ENCODE measurements around the gene SCML2.
"Not testable (repeated sequence)": the region's sequence is repeated elsewhere in the genome, so short reads cannot be mapped to it uniquely, and the experiment has no call there.

The SCML2 gene

DNA sequence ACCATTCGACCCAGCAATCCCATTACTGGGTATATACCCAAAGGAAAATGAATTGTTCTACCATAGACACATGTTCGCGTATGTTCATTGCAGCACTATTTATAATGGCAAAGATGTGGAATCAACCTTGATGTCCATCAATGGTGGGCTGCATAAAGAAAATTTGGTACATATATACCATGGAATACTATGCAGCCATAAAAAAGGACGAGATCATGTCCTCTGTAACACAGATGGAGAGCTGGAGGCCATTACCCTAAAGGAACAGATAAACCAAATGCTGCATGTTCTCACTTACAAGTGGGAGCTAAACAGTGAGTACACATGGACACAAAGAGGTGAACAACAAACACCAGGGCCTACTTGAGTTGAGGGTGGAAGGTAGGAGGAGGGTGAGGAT, 45.1 kb downstream of the SCML2 start:
- H3K36me3 Mint-ChIP-seq (ENCODE audit: insufficient read depth): no peaks in the 10 kb centered on the region
- H3K27ac Mint-ChIP-seq: no peak overlapping the region
- no peaks in the 10 kb centered on the region for H3K4me1 Mint-ChIP-seq (ENCODE audit: low read depth in 2 of 2)
- ATAC-seq (replicated peaks) (no peak), DNase-seq (no peak)
- H3K4me3 Mint-ChIP-seq: no peak overlapping the region
- H3K9me3 Mint-ChIP-seq: no peaks in the 10 kb centered on the region
- H3K27me3 Mint-ChIP-seq: no peaks in the 10 kb centered on the region

GRCh38 chrX:18297251-18297650, 57.2 kb downstream of the SCML2 start:
- Mint-ChIP-seq H3K27ac (no peak overlapping the region), H3K27me3 (no peaks in the 10 kb centered on the region), H3K4me3 (no peak overlapping the region), H3K4me1 (ENCODE audit: low read depth in 2 of 2) (no peaks in the 10 kb centered on the region), H3K36me3 (ENCODE audit: insufficient read depth) (no peaks in the 10 kb centered on the region), H3K9me3 (peaks cover 0 to 22% of the 10 kb centered on the region in 2 donors)
- no peak for ATAC-seq (replicated peaks)
- no peak for DNase-seq

GRCh38 chrX:18294893-18295292, 59.6 kb downstream of the SCML2 start:
- DNase-seq (no peak), ATAC-seq (replicated peaks) (no peak)
- Mint-ChIP-seq H3K4me3 (no peak overlapping the region), H3K27ac (no peak overlapping the region), H3K9me3 (peaks cover 0 to 22% of the 10 kb centered on the region in 2 donors), H3K27me3 (no peaks in the 10 kb centered on the region), H3K4me1 (ENCODE audit: low read depth in 2 of 2) (no peaks in the 10 kb centered on the region), H3K36me3 (ENCODE audit: insufficient read depth) (no peaks in the 10 kb centered on the region)

GRCh38 chrX:18291006-18291545, 63.4 kb downstream of the SCML2 start:
- Mint-ChIP-seq H3K4me3 (no peak overlapping the region), H3K4me1 (ENCODE audit: low read depth in 2 of 2) (no peaks in the 10 kb centered on the region), H3K27me3 (no peaks in the 10 kb centered on the region), H3K27ac (no peak overlapping the region), H3K36me3 (ENCODE audit: insufficient read depth) (no peaks in the 10 kb centered on the region), H3K9me3 (peaks cover 0 to 10% of the 10 kb centered on the region in 2 donors)
- no peak for ATAC-seq (replicated peaks)
- DNase-seq: no peak

- no peak overlapping the region for H3K4me3 Mint-ChIP-seq
- ATAC-seq (replicated peaks) (no peak), DNase-seq (no peak)
- no peak overlapping the region for H3K27ac Mint-ChIP-seq
- H3K36me3 Mint-ChIP-seq (ENCODE audit: insufficient read depth): no peaks in the 10 kb centered on the region
- H3K27me3 Mint-ChIP-seq: no peaks in the 10 kb centered on the region
- peaks cover 0 to under 1% of the 10 kb centered on the region in 2 donors for H3K9me3 Mint-ChIP-seq
- H3K4me1 Mint-ChIP-seq (ENCODE audit: low read depth in 2 of 2): no peaks in the 10 kb centered on the region
Observed at GRCh38 chrX:18290200-18290599, 64.3 kb downstream of the SCML2 start.

DNA sequence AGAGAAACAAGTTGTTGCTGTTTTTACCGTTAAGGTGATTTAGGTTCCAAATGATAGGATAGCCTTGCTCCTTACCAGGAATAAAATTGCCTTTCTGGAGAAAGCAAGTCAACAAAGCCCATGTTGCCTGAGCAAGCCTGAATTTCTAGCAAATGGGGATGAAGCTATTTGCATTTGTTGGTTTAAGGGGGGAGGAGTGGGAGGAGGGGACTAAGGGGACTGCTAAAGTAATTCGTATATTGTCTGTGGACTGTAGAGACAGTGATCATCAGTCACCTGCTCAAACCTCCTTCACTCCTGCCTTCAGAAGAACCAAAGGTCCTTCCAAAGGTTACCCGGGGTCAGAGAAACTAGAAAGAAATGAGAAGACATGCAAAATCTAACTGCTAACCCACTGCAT, 65.8 kb downstream of the SCML2 start:
- no peak overlapping the region for H3K27ac Mint-ChIP-seq
- no peak overlapping the region for H3K4me3 Mint-ChIP-seq
- no peak for ATAC-seq (replicated peaks)
- DNase-seq: no peak
- H3K4me1 Mint-ChIP-seq (ENCODE audit: low read depth in 2 of 2): no peaks in the 10 kb centered on the region
- H3K36me3 Mint-ChIP-seq (ENCODE audit: insufficient read depth): no peaks in the 10 kb centered on the region
- H3K27me3 Mint-ChIP-seq: no peaks in the 10 kb centered on the region
- no peaks in the 10 kb centered on the region for H3K9me3 Mint-ChIP-seq

- Mint-ChIP-seq H3K27me3 (no peaks in the 10 kb centered on the region), H3K4me3 (no peak overlapping the region), H3K36me3 (ENCODE audit: insufficient read depth) (no peaks in the 10 kb centered on the region), H3K27ac (no peak overlapping the region), H3K4me1 (ENCODE audit: low read depth in 2 of 2) (no peaks in the 10 kb centered on the region), H3K9me3 (no peaks in the 10 kb centered on the region)
- ATAC-seq (replicated peaks): no peak
- no peak for DNase-seq
Observed at GRCh38 chrX:18286322-18286831, 68.1 kb downstream of the SCML2 start.

- H3K27ac Mint-ChIP-seq: no peak overlapping the region
- ATAC-seq (replicated peaks) (no peak), DNase-seq (no peak)
- no peaks in the 10 kb centered on the region for H3K36me3 Mint-ChIP-seq (ENCODE audit: insufficient read depth)
- no peak overlapping the region for H3K4me3 Mint-ChIP-seq
- no peaks in the 10 kb centered on the region for H3K27me3 Mint-ChIP-seq
- H3K9me3 Mint-ChIP-seq: peaks cover 0 to 11% of the 10 kb centered on the region in 2 donors
- H3K4me1 Mint-ChIP-seq (ENCODE audit: low read depth in 2 of 2): no peaks in the 10 kb centered on the region
Observed at GRCh38 chrX:18278449-18278848, 76.0 kb downstream of the SCML2 start.

DNA sequence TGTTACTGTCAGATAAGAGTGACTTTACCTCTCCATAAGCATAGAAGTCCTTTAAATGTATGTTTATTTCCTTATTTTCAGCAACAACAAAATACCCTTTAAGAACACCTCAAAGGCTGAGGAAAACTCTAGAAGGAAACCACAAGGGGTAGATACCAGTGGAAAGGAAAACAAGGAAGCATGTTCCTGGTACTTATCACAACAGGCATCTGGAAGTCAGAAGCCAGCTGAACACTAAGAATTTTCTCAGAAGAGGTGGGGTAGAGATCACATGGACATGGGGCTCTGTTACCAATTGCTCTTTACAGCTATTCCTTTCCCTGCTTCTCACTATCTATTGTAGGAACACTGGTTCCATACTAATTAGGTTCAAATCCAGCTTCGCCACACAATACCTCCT, 82.3 kb downstream of the SCML2 start:
- H3K4me1 Mint-ChIP-seq (ENCODE audit: low read depth in 2 of 2): no peaks in the 10 kb centered on the region
- DNase-seq (no peak), ATAC-seq (replicated peaks) (no peak)
- no peaks in the 10 kb centered on the region for H3K27me3 Mint-ChIP-seq
- H3K9me3 Mint-ChIP-seq: peaks cover 0 to 11% of the 10 kb centered on the region in 2 donors
- no peak overlapping the region for H3K4me3 Mint-ChIP-seq
- no peak overlapping the region for H3K27ac Mint-ChIP-seq
- no peaks in the 10 kb centered on the region for H3K36me3 Mint-ChIP-seq (ENCODE audit: insufficient read depth)

GRCh38 chrX:18271725-18272124, 82.8 kb downstream of the SCML2 start:
- Mint-ChIP-seq H3K36me3 (ENCODE audit: insufficient read depth) (no peaks in the 10 kb centered on the region), H3K4me3 (no peak overlapping the region), H3K9me3 (peaks cover 0 to 11% of the 10 kb centered on the region in 2 donors), H3K27ac (no peak overlapping the region), H3K4me1 (ENCODE audit: low read depth in 2 of 2) (no peaks in the 10 kb centered on the region), H3K27me3 (no peaks in the 10 kb centered on the region)
- no peak for DNase-seq
- no peak for ATAC-seq (replicated peaks)

DNA sequence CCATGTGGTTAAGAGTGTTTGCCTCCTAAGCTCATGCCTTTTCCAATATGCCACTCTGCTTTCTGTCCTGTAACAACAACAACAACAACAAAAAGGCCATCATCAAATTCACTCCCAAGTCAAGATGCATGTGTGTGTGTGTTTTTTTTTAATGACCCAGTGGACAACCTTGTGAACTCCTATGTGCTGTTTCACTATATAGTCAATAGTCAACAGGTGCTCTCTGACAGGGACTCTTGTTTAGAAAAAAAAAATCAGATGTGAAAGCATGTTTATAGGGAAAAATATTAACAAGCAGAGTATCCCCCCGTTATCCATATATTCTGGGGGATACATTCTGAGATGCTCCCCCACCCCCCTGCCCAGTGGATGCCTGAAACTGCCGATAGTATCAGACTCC, 83.2 kb downstream of the SCML2 start:
- no peak for ATAC-seq (replicated peaks)
- DNase-seq: no peak
- H3K27ac Mint-ChIP-seq: no peak overlapping the region
- no peaks in the 10 kb centered on the region for H3K4me1 Mint-ChIP-seq (ENCODE audit: low read depth in 2 of 2)
- H3K27me3 Mint-ChIP-seq: no peaks in the 10 kb centered on the region
- no peaks in the 10 kb centered on the region for H3K36me3 Mint-ChIP-seq (ENCODE audit: insufficient read depth)
- no peak overlapping the region for H3K4me3 Mint-ChIP-seq
- H3K9me3 Mint-ChIP-seq: peaks cover 0 to 11% of the 10 kb centered on the region in 2 donors

GRCh38 chrX:18255059-18255458, 99.4 kb downstream of the SCML2 start:
- Mint-ChIP-seq H3K9me3 (no peaks in the 10 kb centered on the region), H3K27me3 (no peaks in the 10 kb centered on the region), H3K36me3 (ENCODE audit: insufficient read depth) (no peaks in the 10 kb centered on the region), H3K4me3 (no peak overlapping the region), H3K27ac (peak overlapping the region in 1 of 2 donors; percentile 26), H3K4me1 (ENCODE audit: low read depth in 2 of 2) (no peaks in the 10 kb centered on the region)
- ATAC-seq (replicated peaks) (no peak), DNase-seq (no peak)

GRCh38 chrX:18252644-18253359, 101.7 kb downstream of the SCML2 start:
- Mint-ChIP-seq H3K27ac (no peak overlapping the region), H3K4me1 (ENCODE audit: low read depth in 2 of 2) (no peaks in the 10 kb centered on the region), H3K9me3 (no peaks in the 10 kb centered on the region), H3K36me3 (ENCODE audit: insufficient read depth) (no peaks in the 10 kb centered on the region), H3K27me3 (no peaks in the 10 kb centered on the region), H3K4me3 (no peak overlapping the region)
- DNase-seq (no peak), ATAC-seq (replicated peaks) (no peak)

GRCh38 chrX:18229646-18230045, 124.8 kb downstream of the SCML2 start:
- H3K27me3 Mint-ChIP-seq; H3K36me3 Mint-ChIP-seq (ENCODE audit: insufficient read depth); H3K27ac Mint-ChIP-seq; DNase-seq; H3K4me1 Mint-ChIP-seq (ENCODE audit: low read depth in 2 of 2); ATAC-seq (replicated peaks); H3K4me3 Mint-ChIP-seq; H3K9me3 Mint-ChIP-seq: not testable (repeated sequence)
